Right lobe of liver (tissue), 6 donors: ENCODE results near the gene CCSER1. TPM values are rescaled to one million over a fixed set of nuclear protein-coding genes. Genes with fewer than 3 reads are reported as not detected.

Experiments
- ATAC-seq, 4 donors: fragments of 200-7000 bp; cut with Tn5 transposase; one replicate each; pipeline ENCODE4 v1.9.1; 2020; ENCODE audit warnings: mild to moderate bottlenecking in 4 of 4, moderate library complexity in 4 of 4
- DNase-seq, 3 donors: peaks; one replicate each; pipeline ENCODE4 v3.0.0-alpha.2; 2020
- H3K27ac ChIP-seq, 3 donors: fragments of 200-600 bp; one replicate each; pipeline ENCODE4 v1.8.0; 2022
- H3K27me3 ChIP-seq, 2 donors: fragments of 200-600 bp; one replicate each; pipeline ENCODE4 v1.8.0; 2022
- H3K36me3 ChIP-seq, 4 donors: fragments of 200-600 bp; sonication (generic) in 1 of 4; one replicate each; pipeline versions ENCODE4 v1.5.1 to v1.8.0; 2017 to 2022; ENCODE audit warnings: control low read depth in 1 of 4
- H3K4me1 ChIP-seq, 4 donors: fragments of 200-600 bp; sonication (generic) in 1 of 4; one replicate each; pipeline versions ENCODE4 v1.5.1 to v1.8.0; 2017 to 2022; ENCODE audit warnings: control low read depth in 1 of 4
- H3K4me3 ChIP-seq, 3 donors: fragments of 200-600 bp; one replicate each; pipeline ENCODE4 v1.8.0; 2022
- H3K9me3 ChIP-seq, 4 donors: fragments of 200-600 bp; sonication (generic) in 1 of 4; one replicate each; pipeline versions ENCODE4 v1.5.1 to v1.8.0; 2017 to 2022; ENCODE audit warnings: control low read depth in 1 of 4
- POLR2A ChIP-seq: fragments of 450-650 bp; IDR thresholded peaks from one replicate; pipeline ENCODE4 v1.6.1; 2017; ENCODE audit warnings: antibody characterized with exemption, mild to moderate bottlenecking
- WGBS: methylation state at CpG from one replicate; pipeline ENCODE4 v1.1.6; 2018; ENCODE audit warnings: low coverage, low lambda C conversion rate; ENCODE audit not compliant: insufficient coverage; ENCODE audit errors: missing lambda C conversion rate; 5-methylcytosine and 5-hydroxymethylcytosine counted together
- intact Hi-C, 2 donors: fragments of 100-400 bp; cut with DNase I; formaldehyde crosslinking; loops; one replicate each; pipeline versions ENCODE4 v1.11.2 to v1.14.1; 2022
- total RNA-seq, 6 experiments: library from RNA; depleted of rRNA in 2 of 6; stranded (reverse); fragments of >200 nt in 2 of 6; fragmentation: NEBNext Ultra II Directional in 3 of 6; extraction: Animal tissue kit (Norgen Biotek cat#: 25700) in 3 of 6; gene quantifications; one replicate each; pipeline versions ENCODE4 v1.1.0 to v1.2.4, GENCODE V29; 2016 to 2023
- TF ChIP-seq, protein P1 (sequence below), 4 donors: fragments of 200-600 bp in 3 of 4; fragments of 450-650 bp in 1 of 4; IDR thresholded peaks; one replicate each; pipeline versions ENCODE4 v1.5.1 to v1.8.0; 2016 to 2022; ENCODE audit warnings: antibody characterized with exemption in 4 of 4, mild to moderate bottlenecking in 2 of 4
- donor health status: DM: no; HTN: yes; CAD: no.
- donor health status: DM: no; HTN: no; CAD: no.
- donor health status: DM: no; HTN: no; CAD: no.
- donor health status: DM: no; HTN: yes; CAD: no.
- donor health status: DM: no; HTN: yes; CAD: no.

The CCSER1 gene
- total RNA-seq, 6 experiments from 2014 or later: 0.15 to 1.00 (median 0.65) TPM

GRCh38 chr4:90187148-90187884 lies 60.1 kb downstream of the CCSER1 start:
- TF ChIP-seq POLR2A: no peak
- TF ChIP-seq, protein P1, sequence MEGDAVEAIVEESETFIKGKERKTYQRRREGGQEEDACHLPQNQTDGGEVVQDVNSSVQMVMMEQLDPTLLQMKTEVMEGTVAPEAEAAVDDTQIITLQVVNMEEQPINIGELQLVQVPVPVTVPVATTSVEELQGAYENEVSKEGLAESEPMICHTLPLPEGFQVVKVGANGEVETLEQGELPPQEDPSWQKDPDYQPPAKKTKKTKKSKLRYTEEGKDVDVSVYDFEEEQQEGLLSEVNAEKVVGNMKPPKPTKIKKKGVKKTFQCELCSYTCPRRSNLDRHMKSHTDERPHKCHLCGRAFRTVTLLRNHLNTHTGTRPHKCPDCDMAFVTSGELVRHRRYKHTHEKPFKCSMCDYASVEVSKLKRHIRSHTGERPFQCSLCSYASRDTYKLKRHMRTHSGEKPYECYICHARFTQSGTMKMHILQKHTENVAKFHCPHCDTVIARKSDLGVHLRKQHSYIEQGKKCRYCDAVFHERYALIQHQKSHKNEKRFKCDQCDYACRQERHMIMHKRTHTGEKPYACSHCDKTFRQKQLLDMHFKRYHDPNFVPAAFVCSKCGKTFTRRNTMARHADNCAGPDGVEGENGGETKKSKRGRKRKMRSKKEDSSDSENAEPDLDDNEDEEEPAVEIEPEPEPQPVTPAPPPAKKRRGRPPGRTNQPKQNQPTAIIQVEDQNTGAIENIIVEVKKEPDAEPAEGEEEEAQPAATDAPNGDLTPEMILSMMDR (IDR thresholded peaks at IDR 0.05): no peak
- 44% methylated on average over 4 of the region's 5 CpGs for WGBS
- intact Hi-C loops: no loop called here
- no peak for ATAC-seq
- H3K36me3 ChIP-seq: no peaks in the 10 kb centered on the region
- DNase-seq: no peak
- H3K4me3 ChIP-seq: no peak overlapping the region
- H3K9me3 ChIP-seq: no peaks in the 10 kb centered on the region
- no peak overlapping the region for H3K27ac ChIP-seq
- H3K4me1 ChIP-seq: peaks cover 0 to 2% (median 0%) of the 10 kb centered on the region in 4 donors
- H3K27me3 ChIP-seq: no peaks in the 10 kb centered on the region

DNA sequence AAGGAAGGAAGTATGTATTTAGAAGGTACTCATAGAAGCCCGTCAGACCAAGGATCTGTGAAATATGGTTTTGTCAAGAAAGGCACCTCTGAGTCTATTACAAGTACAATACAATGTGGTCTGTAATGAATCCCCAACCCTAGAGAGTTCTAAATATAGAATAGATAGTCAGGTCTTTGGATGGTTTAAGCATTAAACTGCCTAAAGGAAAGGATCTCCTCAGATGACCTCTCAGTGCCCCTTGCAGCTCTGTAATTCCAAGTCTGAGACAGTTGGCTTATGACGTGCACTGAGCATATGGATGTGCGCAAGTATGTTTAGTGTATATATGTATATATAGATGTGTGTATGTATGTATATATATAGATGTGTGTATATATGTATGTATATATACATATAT lies 62.0 kb downstream of the CCSER1 start:
- 85% methylated on average over 3 of the region's 3 CpGs for WGBS
- Histone ChIP-seq H3K4me3 (no peak overlapping the region), H3K4me1 (peaks cover 0 to 2% (median 0%) of the 10 kb centered on the region in 4 donors), H3K27me3 (no peaks in the 10 kb centered on the region), H3K9me3 (no peaks in the 10 kb centered on the region), H3K36me3 (no peaks in the 10 kb centered on the region), H3K27ac (no peak overlapping the region)
- DNase-seq: no peak
- TF ChIP-seq, protein P1 (IDR thresholded peaks at IDR 0.05): no peak
- no peak for TF ChIP-seq POLR2A
- intact Hi-C loops: no loop called here
- ATAC-seq: no peak

DNA sequence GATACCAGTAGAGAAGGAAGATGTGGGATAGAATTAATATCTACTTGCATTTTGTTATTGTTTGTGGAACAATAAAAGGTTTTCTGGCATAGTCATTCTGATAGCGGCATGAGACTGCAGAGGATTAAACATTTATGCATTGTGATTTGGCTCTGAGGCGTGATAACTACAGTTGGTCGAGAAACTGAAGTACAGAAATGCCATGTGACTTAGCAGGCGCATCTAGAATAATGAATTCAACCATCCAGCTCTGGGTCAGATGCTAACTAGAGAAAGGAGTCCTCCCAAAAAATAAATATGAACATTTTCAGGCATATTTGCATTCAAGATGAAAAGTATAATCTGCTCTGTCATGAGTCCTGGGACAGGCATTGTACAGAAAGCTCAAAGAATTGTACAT lies 62.8 kb downstream of the CCSER1 start:
- 54% methylated on average over 4 of the region's 4 CpGs for WGBS
- H3K36me3 ChIP-seq: no peaks in the 10 kb centered on the region
- TF ChIP-seq POLR2A: no peak
- no peak for DNase-seq
- H3K9me3 ChIP-seq: no peaks in the 10 kb centered on the region
- no peaks in the 10 kb centered on the region for H3K27me3 ChIP-seq
- no peak overlapping the region for H3K27ac ChIP-seq
- no peak overlapping the region for H3K4me3 ChIP-seq
- intact Hi-C loops: no loop called here
- ATAC-seq: no peak
- peaks cover 0 to 2% (median 0%) of the 10 kb centered on the region in 4 donors for H3K4me1 ChIP-seq

- TF ChIP-seq, protein P1 (IDR thresholded peaks at IDR 0.05): no peak
- TF ChIP-seq POLR2A: no peak
- ATAC-seq (no peak), DNase-seq (no peak)
- intact Hi-C loops: no loop called here
- WGBS: 38% methylated on average over 1 of the region's 1 CpG
- Histone ChIP-seq H3K36me3 (no peaks in the 10 kb centered on the region), H3K27me3 (no peaks in the 10 kb centered on the region), H3K27ac (no peak overlapping the region), H3K4me1 (peaks cover 0 to 2% (median 0%) of the 10 kb centered on the region in 4 donors), H3K4me3 (no peak overlapping the region), H3K9me3 (no peaks in the 10 kb centered on the region)
Measured at GRCh38 chr4:90190525-90190924, 63.3 kb downstream of the CCSER1 start.

GRCh38 chr4:90198086-90198847 lies 71.1 kb downstream of the CCSER1 start:
- DNase-seq (no peak), ATAC-seq (no peak)
- Histone ChIP-seq H3K4me3 (no peak overlapping the region), H3K27ac (no peak overlapping the region), H3K36me3 (no peaks in the 10 kb centered on the region), H3K27me3 (no peaks in the 10 kb centered on the region), H3K9me3 (no peaks in the 10 kb centered on the region), H3K4me1 (no peaks in the 10 kb centered on the region)
- TF ChIP-seq, protein P1 (IDR thresholded peaks at IDR 0.05): no peak
- TF ChIP-seq POLR2A: no peak
- intact Hi-C loops: no loop called here
- WGBS: 63% methylated on average over 2 of the region's 2 CpGs
